GM23248 (cell line): ENCODE measurements around the gene IFTAP. TPM values are rescaled to one million over a fixed set of nuclear protein-coding genes. Genes with fewer than 3 reads are reported as not detected.
A peak's percentile ranks its signal among the peaks of the same experiment; 100 is the strongest.
"Not testable (repeated sequence)": the region's sequence is repeated elsewhere in the genome, so short reads cannot be mapped to it uniquely, and the experiment has no call there.

Experiments used
- DNase-seq: peaks from one replicate; pipeline ENCODE4 v3.0.0-alpha.2; 2015
- H2AFZ ChIP-seq: fragments of 200-600 bp; sonication (generic); 2 replicates; pipeline ENCODE4 v1.6.1; 2016; ENCODE audit warnings: antibody characterized with exemption
- H3F3A ChIP-seq: fragments of 200-600 bp; sonication (generic); 2 replicates; pipeline ENCODE4 v1.6.1; 2016; ENCODE audit warnings: mild to moderate bottlenecking, antibody characterized with exemption, mixed run types; ENCODE audit not compliant: insufficient read depth
- H3K27ac ChIP-seq: fragments of 200-600 bp; sonication (generic); 2 replicates; pipeline ENCODE4 v1.5.1; 2016; ENCODE audit warnings: mild to moderate bottlenecking
- H3K27me3 ChIP-seq: fragments of 200-600 bp; sonication (generic); replicated peaks from 2 replicates; pipeline ENCODE4 v1.6.1; 2016; ENCODE audit warnings: mild to moderate bottlenecking; ENCODE audit not compliant: insufficient read depth
- H3K36me3 ChIP-seq: fragments of 200-600 bp; sonication (generic); 2 replicates; pipeline ENCODE4 v1.6.1; 2016; ENCODE audit warnings: low read depth, mild to moderate bottlenecking
- H3K4me1 ChIP-seq: fragments of 200-600 bp; sonication (generic); 2 replicates; pipeline ENCODE4 v1.6.1; 2016; ENCODE audit warnings: mild to moderate bottlenecking; ENCODE audit not compliant: insufficient read depth
- H3K4me2 ChIP-seq: fragments of 200-600 bp; sonication (generic); one replicate; pipeline ENCODE4 v1.6.1; 2016; ENCODE audit warnings: mild to moderate bottlenecking; ENCODE audit not compliant: unreplicated experiment
- H3K4me3 ChIP-seq: fragments of 200-600 bp; sonication (generic); 2 replicates; pipeline ENCODE4 v1.5.1; 2016; ENCODE audit warnings: mild to moderate bottlenecking
- H3K79me2 ChIP-seq: fragments of 200-600 bp; sonication (generic); 2 replicates; pipeline ENCODE4 v1.6.1; 2016; ENCODE audit warnings: mild to moderate bottlenecking; ENCODE audit not compliant: insufficient read depth
- H3K9ac ChIP-seq: fragments of 200-600 bp; sonication (generic); 2 replicates; pipeline ENCODE4 v1.6.1; 2016; ENCODE audit warnings: mild to moderate bottlenecking
- H3K9me2 ChIP-seq: fragments of 200-600 bp; sonication (generic); 2 replicates; pipeline ENCODE4 v1.6.1; 2016; ENCODE audit warnings: mixed run types, mild to moderate bottlenecking, moderate library complexity; ENCODE audit not compliant: insufficient read depth
- H3K9me3 ChIP-seq: fragments of 200-600 bp; sonication (generic); one replicate; pipeline ENCODE4 v1.6.1; 2017; ENCODE audit warnings: low read depth
- H4K20me1 ChIP-seq: fragments of 200-600 bp; sonication (generic); 2 replicates; pipeline ENCODE4 v1.6.0; 2016; ENCODE audit not compliant: insufficient read depth
- EZH2 ChIP-seq: fragments of 200-600 bp; sonication (generic); IDR thresholded peaks from 2 replicates; pipeline ENCODE4 v1.6.1; 2018; ENCODE audit warnings: antibody characterized with exemption, mild to moderate bottlenecking; ENCODE audit not compliant: insufficient read depth, poor library complexity, severe bottlenecking
- EZH2phosphoT487 ChIP-seq: fragments of 200-600 bp; sonication (generic); IDR thresholded peaks from 2 replicates; pipeline ENCODE4 v1.6.1; 2018; ENCODE audit warnings: antibody characterized with exemption, moderate library complexity, mild to moderate bottlenecking, low read depth; ENCODE audit not compliant: insufficient read depth
- WGBS, 2 experiments: methylation state at CpG; one replicate each; pipeline ENCODE4 v1.1.6; 2015 to 2017; ENCODE audit warnings: low lambda C conversion rate in 2 of 2, low coverage in 1 of 2; ENCODE audit errors: missing lambda C conversion rate in 2 of 2; 5-methylcytosine and 5-hydroxymethylcytosine counted together
- in situ Hi-C: fragments of 300-500 bp; cut with MboI; formaldehyde crosslinking; loops from 2 replicates; pipeline ENCODE4 v1.15.0; 2020
- polyA plus RNA-seq: library from polyadenylated mRNA; unstranded; fragments of >200 nt; fragmentation: Nextera tagmentation; extraction: Ambion mirVana; gene quantifications from 2 replicates; pipeline ENCODE4 v1.2.1, GENCODE V29; 2016
- total RNA-seq: library from RNA; depleted of rRNA; stranded (reverse); fragments of >200 nt; shearing (Covaris generic); gene quantifications from 2 replicates; pipeline ENCODE4 v1.2.3, GENCODE V29; 2014

IFTAP gene
- total and polyA plus RNA-seq, 2 experiments from 2014 or later, result 27.1 to 27.5 TPM

DNA sequence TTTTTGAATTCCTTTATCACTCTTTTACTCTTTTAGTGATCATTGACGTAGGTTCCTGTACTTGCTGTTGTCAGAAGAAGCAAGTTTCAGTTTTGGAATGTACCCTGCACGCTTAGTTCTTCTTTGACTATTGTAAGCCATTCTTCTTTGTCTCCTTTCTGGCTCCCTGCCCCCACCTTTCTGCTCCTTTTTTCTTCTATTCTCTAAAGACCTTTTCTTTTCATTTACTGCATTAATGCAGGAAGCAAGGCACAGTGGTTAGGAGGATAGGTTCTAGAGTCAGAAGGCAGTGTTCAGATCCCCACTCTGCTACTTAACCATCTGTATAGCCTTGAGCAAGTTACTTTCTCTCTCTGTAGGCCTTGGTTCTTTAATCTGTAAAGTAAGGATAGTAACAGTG, 37.5 kb downstream of the IFTAP start:
- no peak overlapping the region for H3K4me3 ChIP-seq
- no peaks in the 10 kb centered on the region for H3K4me1 ChIP-seq
- no peaks in the 10 kb centered on the region for H3F3A ChIP-seq
- DNase-seq, result no peak
- in situ Hi-C loops, result no loop called here
- TF ChIP-seq EZH2phosphoT487 (no peak), EZH2 (no peak)
- no peak overlapping the region for H3K4me2 ChIP-seq
- H4K20me1 ChIP-seq, result no peaks in the 10 kb centered on the region
- 84 to 85% methylated on average over 2 of the region's 2 CpGs for WGBS, 2 experiments
- no peak overlapping the region for H3K27ac ChIP-seq
- no peak overlapping the region for H2AFZ ChIP-seq
- no peaks in the 10 kb centered on the region for H3K27me3 ChIP-seq
- no peaks in the 10 kb centered on the region for H3K9me2 ChIP-seq
- no peaks in the 10 kb centered on the region for H3K9me3 ChIP-seq
- no peaks in the 10 kb centered on the region for H3K36me3 ChIP-seq
- no peak overlapping the region for H3K9ac ChIP-seq
- no peaks in the 10 kb centered on the region for H3K79me2 ChIP-seq

DNA sequence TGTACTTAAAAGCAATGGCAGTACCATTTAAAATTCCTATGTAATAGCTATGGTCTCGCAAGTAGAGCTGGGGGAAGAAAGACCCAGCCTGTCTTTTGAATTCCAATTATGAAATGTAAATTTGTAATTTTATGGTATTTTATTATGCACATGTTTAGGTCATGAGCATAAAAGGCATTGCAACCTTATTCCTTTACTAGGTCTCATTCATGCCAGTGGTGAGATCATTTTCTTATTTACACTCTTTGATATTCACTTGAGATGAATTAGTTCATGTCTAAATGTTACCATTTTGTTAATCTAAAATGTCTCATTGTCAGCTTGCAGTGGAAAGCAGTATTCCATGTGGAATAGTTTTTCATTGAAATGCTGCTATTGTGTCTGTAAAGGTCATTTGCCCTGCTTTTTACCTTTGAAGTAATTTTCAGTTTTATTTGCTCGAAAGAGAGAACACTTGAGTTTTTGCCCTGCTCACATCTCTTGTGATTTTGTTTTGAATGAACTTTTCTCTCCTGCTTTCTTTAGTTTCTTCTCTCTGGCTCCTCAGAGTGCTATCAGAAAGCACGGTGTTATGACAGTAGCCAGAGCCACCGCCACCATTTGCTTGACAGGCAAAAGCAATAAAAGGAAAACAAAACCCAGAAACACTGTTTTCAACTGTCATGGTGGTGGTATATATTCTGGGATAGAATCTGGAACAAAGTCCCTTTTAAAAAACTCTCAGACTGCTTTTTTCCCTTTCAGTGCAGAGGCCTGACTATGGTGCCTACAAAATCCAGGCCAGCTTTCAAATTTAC, 41.0 kb downstream of the IFTAP start:
- DNase-seq, result no peak
- Histone ChIP-seq H3K27me3 (no peaks in the 10 kb centered on the region), H3K4me3 (no peak overlapping the region), H3K9me2 (no peaks in the 10 kb centered on the region), H3K9me3 (no peaks in the 10 kb centered on the region), H3F3A (no peaks in the 10 kb centered on the region), H3K79me2 (no peaks in the 10 kb centered on the region), H4K20me1 (no peaks in the 10 kb centered on the region), H3K36me3 (no peaks in the 10 kb centered on the region), H3K9ac (no peak overlapping the region), H3K27ac (no peak overlapping the region), H3K4me2 (no peak overlapping the region), H3K4me1 (no peaks in the 10 kb centered on the region), H2AFZ (no peak overlapping the region)
- 90 to 91% methylated on average over 4 of the region's 4 CpGs for WGBS, 2 experiments
- TF ChIP-seq EZH2 (no peak), EZH2phosphoT487 (no peak)
- in situ Hi-C loops, result no loop called here

DNA sequence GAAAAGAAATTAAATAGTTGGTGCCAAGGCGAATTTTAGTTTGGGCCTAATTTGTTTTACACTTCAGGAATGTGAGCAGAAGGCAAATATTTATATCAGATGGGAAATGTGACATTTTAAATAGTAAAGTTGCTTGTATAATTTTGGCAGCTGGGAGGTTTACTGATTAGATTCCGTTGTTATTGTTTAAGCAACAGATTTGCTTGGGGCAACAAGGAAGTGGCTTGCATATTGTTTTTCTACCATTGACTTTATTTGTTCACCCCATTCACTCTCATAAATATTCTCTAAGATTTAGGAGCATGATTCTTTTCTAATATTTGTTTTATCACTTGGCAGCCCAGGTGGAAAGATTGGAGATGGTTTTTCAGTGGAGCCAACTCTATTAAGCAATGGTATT, 44.3 kb downstream of the IFTAP start:
- DNase-seq, result no peak
- H3K27ac ChIP-seq, result no peak overlapping the region
- no peaks in the 10 kb centered on the region for H3K4me1 ChIP-seq
- no peak overlapping the region for H3K9ac ChIP-seq
- 60 to 61% methylated on average over 2 of the region's 2 CpGs for WGBS, 2 experiments
- no peak overlapping the region for H3K4me3 ChIP-seq
- H3F3A ChIP-seq, result no peaks in the 10 kb centered on the region
- in situ Hi-C loops, result no loop called here
- no peaks in the 10 kb centered on the region for H3K36me3 ChIP-seq
- no peak overlapping the region for H2AFZ ChIP-seq
- H3K9me3 ChIP-seq, result no peaks in the 10 kb centered on the region
- no peaks in the 10 kb centered on the region for H3K79me2 ChIP-seq
- no peak overlapping the region for H3K4me2 ChIP-seq
- no peak for TF ChIP-seq EZH2phosphoT487
- no peak for TF ChIP-seq EZH2
- no peaks in the 10 kb centered on the region for H4K20me1 ChIP-seq
- H3K27me3 ChIP-seq, result no peaks in the 10 kb centered on the region
- H3K9me2 ChIP-seq, result no peaks in the 10 kb centered on the region

DNA sequence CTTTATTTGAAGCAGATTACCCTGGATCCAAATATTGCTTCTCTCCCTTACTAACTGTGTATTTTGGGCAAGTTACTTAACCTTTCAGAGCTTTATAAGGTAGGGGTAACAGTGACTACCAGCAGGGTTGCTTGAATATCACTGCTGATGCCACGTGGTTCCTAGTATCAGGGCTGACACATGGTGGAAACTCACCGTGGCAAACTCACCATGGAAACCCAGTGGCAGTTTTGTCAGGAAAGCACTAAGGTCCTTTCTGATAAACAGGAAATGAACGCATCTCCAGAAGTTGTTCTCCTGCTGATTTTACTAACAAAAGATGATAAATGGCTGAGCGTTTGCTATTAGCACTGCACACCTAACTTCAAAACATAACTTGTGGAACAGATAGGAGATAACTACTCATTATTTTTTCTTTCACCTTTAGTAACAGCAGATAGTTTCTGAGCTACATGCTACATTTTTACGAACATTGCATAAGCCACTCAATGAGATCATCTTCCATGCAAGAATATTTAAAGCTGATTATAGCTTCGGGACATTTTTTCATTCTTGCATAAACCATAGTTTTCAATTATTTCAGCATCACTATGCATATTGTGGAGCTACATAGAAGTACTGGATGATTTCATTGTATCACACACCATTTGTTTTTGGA, 63.4 kb downstream of the IFTAP start:
- H3K27me3 ChIP-seq, result no peaks in the 10 kb centered on the region
- H3K9me3 ChIP-seq, result no peaks in the 10 kb centered on the region
- 0 out of 2 replicates have a peak, but pooled peaks cover 3% of the 10 kb centered on the region for H3F3A ChIP-seq
- no peak overlapping the region for H3K4me2 ChIP-seq
- no peaks in the 10 kb centered on the region for H3K9me2 ChIP-seq
- in situ Hi-C loops, result no loop called here
- no peaks in the 10 kb centered on the region for H4K20me1 ChIP-seq
- no peak overlapping the region for H3K27ac ChIP-seq
- peaks cover 8% of the 10 kb centered on the region; the same call in 1 of the 2 replicates for H3K36me3 ChIP-seq
- no peak for TF ChIP-seq EZH2phosphoT487
- peak; percentile 18 for DNase-seq
- H3K4me1 ChIP-seq, result no peaks in the 10 kb centered on the region
- H2AFZ ChIP-seq, result no peak overlapping the region
- no peak overlapping the region for H3K4me3 ChIP-seq
- no peaks in the 10 kb centered on the region for H3K79me2 ChIP-seq
- H3K9ac ChIP-seq, result no peak overlapping the region
- WGBS, 2 experiments, result 52 to 62% methylated on average over 6 of the region's 6 CpGs

DNA sequence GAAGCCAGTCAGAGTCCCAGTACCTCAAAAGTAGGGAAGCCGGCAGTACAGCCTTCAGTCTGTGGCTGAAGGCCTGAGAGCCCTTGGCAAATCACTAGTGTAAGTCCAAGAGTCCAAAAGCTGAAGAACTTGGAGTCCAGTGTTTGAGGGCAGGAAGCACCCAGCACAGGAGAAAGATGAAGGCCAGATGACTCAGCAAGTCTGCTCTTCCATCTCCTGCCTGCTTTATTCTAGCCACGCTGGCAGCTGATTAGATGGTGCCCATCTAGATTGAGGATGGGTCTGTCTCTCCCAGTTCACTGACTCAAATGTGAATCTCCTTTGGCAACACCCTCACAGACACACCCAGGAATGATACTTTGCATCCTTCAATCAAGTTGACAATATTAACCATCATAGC, 67.1 kb downstream of the IFTAP start:
- H3K36me3 ChIP-seq, H3K27me3 ChIP-seq, H3K9ac ChIP-seq, H4K20me1 ChIP-seq, H3K27ac ChIP-seq, H3K4me3 ChIP-seq, H3K79me2 ChIP-seq, DNase-seq, H3F3A ChIP-seq, H3K9me2 ChIP-seq, H3K4me2 ChIP-seq, H3K9me3 ChIP-seq, H2AFZ ChIP-seq, H3K4me1 ChIP-seq: not testable (repeated sequence)
- WGBS, 2 experiments, result 93 to 97% methylated on average over 2 of the region's 2 CpGs
- in situ Hi-C loops, result loop anchor here (10.0 kb wide), 1 partner anchor 87 kb away; no protein-coding TSS in a partner anchor
